ENCODE measurements around the gene NCOA3.

The NCOA3 gene

DNA sequence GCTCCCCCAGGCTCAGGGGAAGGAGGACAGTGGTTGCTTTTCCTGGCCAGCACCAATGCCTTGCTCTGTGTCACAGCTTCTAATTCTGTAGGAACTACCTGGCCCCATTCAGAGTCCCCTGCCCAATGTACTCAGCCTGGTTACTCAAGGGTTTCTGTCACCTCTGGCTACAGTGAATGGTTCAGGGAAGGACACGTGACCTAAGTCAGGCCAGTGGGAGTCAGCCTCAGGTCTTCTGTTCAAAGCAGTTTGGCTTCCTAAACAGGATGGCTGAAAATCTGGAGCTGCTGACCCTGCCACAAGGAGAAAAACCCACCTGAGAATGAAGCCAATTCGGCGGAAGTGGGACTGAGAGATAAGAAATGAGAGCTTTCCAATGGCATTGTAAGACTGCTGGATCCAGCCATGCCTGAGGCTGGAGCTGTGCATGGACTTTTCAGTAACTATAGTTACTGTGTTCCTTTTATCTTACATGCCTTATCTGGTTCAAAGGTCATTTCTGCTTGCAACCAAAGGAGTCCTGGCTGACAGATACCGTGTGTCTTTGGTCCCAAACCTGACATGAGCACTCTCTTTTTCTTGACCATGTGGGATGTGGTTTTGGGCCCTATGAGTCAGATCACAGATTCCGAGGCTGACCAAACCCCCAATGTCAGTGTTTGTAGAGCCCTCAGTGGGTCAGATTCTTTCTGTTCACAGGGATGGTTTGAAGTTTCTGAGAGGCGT, 179.3 kb downstream of the NCOA3 start:
- DNase-seq (ENCODE audit: low read depth), result no peak

DNA sequence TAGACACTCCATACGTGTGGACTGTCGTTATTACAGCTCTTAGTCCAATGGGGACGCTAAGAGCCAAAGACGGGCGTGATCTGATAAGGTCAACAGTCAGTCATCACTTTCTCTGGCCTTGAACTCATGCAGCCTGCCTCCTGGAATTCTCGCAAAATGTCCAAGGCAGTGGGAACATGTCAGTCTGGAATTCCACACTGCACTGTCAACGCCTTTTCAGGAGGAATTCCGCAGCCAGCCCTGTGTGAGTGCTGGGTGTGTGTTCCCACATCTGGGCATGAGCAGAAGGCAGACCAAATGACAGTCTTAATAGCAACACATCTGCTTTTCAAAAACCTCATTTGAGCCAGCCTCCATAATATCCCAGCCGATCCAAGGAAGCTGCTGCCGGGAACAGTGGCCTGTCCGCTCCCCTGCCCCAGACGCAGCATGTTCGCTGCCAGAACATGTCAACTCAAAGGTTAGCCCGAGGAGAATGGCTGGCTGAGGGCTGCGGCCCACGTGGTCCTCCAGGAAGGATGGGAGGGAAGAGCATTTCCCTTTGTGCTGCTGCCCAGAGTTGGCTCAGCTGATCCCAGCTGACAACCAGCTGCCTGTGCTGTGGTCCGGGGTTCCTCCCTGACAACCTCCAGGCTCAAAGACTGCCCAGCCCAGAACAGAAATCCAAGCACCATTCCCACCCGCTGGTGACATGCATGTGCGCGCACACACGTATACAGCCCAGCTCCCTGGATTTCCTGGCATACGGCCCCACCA, 180.5 kb downstream of the NCOA3 start:
- no peak for DNase-seq (ENCODE audit: low read depth)

DNA sequence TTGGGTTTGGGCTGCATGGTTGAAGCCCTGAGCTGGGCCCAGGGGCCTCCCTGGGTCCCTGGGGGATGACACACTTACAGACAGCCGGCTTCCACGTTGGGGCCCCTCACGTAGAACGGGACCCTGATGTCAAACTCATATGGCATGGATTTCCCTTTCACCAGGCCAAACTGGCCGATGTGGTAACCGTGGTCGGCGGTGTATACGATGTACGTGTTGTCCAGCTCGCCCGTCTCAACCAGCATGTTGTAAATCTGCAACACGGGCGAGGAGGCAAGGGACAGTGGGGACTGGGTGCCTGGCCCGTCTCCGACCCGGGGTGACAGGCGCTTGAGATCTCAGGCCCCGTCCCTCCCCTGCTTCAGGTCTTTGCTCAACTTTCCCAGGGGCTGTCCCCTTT, 181.2 kb downstream of the NCOA3 start:
- DNase-seq (ENCODE audit: low read depth), result no peak

DNA sequence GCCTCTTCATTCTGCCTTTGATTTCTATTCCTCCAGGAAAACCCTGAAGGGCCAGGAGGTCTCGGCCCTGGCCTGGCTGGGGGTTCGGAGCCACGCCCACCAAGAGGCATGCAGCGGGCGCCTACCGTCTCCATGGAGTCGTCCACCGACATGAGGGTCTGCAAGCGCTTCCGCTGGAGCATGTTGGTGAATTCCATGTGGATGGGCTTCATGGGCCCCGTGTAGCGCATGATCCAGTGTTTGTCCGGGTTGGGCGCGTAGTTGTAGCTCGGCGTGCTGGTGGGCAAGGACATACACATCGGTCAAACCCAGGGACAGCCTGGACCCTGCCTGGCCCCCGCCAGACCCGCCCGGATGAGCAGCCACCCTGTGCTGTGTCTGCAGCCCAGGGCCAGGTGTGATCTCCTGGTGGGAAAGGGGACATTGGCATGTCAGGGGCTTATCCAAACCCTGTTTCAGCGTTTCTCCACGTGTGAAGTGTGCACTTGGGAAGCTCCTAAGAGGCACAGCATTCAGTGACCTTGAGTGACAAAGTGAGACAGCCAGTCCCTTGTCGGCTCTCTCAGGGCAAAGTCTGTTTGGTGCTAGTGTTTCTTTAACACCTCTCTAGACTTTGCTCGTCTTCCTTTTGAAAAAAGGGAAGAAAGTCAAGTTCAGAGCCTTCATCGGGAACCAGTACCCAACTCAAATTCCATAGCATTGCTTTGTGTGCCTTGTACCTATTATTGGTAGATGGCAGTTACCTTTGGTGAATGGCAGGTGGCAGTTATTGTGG, 182.8 kb downstream of the NCOA3 start:
- DNase-seq (ENCODE audit: low read depth), result no peak

DNA sequence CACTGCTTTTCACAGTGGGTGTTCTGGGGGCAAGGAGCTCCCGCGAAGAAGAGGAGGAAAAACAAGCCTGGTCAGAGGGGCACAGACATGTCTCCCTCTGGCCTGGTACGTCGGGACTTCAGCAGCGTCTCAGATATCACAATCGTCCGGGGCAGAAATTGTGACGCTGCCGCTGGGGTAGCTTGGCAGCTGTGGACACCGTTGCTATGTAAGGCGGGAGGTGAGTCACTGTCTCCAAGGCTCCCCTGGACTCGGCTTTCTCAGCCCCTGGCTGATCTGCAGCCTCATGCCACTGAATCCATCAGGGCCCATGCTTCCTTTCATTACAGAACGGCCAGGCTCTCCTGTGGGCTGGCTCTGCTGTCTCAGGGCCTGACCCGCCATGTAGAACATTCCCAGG, 184.9 kb downstream of the NCOA3 start:
- no peak for DNase-seq (ENCODE audit: low read depth)

DNA sequence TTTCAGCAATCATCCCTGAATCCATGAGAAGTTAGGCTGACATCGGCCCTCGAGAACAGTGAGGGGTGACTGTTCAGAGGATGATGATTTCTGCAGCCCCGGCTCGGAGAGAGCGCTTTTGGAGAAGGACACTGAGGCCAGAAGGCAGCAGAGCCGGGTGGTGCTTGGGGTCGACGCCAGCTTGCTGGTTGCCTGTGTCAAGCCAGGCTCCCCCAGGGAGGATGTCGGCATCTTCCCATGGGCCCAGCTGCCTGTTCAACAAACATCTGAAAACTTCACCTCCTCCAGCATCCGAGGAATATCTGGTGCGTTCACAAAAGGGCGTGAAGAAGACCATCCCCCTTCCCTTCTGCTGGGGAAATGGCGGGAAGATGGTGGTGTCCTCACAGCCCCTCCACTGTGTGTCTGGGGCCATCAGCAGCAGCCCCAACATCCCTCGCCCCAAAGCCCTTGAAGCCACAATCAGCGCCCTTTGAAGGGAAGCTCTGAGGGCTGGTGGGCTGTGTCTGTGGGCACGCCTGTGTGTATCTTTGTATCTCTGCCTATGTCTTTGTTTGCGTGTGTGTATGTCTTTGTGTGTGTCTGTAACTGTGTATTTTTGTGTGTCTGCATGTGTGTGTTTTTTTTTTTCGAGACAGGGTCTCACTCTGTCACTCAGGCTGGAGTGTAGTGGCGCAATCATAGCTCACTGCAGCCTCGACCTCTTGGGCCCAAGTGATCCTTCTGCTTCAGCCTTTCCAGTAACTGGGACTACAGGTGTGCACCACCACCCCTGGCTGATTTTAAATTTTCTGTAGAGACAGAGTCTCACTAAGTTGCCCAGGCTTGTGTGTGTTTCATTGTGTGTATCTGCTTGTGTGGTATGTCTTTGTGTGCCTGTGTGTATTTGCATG, 185.7 kb downstream of the NCOA3 start:
- no peak for DNase-seq (ENCODE audit: low read depth)

DNA sequence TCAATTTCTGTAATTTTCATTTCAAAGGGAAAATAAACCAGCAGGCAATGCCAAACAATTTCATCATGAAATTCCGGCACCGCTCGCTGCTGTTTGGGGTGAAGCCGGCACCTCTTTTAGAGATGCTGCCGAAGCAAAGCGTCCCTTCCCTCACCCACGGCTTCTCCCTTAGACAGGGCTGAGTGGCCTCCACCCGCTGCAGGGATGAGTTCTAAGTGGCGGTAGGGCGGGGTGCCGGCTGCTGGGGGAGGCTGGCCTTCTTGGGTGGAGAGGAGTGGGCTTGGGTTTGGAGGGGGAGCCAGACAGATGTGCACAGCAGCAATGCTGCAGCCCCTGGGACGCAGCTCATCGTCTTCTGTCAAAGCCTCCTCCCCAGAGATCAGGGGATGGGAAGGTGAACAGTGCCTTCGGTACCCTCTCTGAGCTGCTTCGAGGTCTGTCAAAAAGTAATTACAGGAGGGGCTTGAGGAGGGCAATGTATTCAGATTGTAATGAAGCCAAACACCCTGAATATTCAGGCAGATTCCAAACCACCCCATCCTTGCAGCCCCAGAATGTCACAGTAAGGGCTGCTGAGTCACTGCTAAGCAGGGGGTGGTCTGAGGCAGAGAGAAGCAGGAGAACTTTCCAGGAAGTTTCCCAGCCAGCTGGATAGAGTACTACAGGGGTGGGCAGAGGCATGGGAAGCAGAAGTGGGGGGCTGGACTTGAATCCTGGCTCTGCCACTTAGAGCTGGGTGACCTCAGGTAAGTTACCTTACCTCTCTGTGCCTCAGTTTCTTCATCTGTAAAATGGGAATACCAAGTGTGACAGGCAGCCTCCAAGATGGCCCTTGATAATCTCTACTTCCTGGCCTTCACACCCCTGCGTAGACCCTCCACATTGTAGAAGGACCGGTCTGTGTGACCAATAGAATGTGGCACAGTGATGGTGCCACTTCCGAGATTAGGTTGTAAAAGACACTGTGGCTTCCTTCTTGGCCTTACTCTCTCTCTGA, 187.0 kb downstream of the NCOA3 start:
- DNase-seq (ENCODE audit: low read depth), result no peak

DNA sequence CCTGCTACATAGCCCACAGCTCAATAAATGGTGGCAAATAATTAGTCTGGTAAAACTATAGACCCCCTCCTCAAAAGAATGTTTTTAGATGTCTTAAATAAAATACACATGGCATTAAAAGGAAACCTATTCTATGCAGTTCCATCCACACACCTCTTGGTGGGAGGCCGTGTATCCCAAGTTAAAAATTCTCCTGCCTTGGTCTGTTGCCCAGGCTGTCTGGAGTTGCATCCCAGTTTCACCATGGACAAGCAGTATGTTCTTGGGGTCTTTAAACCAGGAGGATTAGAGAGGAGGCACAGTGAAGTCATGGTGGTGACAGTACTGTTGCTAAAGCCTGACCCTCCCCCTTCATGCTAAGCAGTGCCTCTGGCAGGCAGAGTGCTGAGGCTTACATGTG, 188.0 kb downstream of the NCOA3 start:
- DNase-seq (ENCODE audit: low read depth), result no peak

DNA sequence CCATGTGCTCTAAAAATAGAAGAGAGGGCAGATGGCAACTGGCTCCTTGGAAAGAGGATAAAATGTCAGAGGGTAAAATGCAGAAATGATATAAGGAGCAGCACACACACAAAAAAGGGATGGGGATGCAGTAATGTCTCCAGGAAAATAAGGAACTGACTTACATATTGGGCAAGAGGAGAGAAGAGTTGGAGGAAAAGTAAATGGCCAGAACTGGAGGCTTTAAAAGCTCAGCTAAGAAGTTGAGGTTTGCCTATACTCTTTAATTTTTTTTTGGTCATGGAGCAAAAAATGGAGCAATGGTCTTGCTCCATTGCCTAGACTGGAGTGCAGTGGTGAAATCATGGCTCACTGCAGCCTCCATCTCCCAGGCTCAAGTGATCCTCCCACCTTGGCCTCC, 189.9 kb downstream of the NCOA3 start:
- DNase-seq (ENCODE audit: low read depth), result no peak

DNA sequence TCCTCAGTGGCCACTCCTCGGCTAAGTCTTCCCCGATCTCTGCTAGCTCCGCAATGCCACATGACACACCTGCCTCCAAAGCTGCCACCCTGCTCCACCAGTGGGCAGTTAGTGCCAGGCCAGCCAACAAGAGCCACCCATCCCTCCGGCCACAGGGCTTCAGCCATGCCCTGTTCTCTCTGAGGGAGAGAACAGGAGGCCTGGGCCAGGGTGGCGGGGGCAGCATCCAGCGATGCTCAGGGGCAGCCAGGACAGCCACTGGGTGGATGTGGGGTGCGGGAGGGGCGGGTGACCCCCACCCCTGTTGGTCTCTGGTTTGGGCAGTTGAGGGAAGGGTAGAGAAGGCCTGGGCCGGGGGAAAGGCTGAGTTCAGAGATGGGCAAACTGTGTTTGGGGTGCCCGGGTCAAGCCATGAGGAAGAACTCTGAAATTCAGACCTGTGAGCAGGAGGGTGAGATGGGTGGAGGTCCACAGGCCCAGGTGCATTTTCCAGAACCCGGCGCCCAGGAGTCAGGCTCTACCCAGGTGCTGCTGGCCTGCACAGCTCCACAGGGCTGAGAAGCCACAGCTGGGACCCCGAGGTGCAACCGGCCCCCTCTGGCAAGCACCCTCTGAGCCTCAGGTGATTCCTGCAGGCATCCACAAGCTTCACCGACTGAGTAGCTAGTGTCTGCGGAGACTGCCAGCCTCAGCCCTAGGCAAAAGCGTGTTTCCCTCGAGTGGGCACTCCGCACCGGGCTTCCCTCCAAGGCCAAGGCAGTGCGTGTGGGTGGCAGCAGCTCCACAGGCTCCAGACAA, 192.5 kb downstream of the NCOA3 start:
- no peak for DNase-seq (ENCODE audit: low read depth)

DNA sequence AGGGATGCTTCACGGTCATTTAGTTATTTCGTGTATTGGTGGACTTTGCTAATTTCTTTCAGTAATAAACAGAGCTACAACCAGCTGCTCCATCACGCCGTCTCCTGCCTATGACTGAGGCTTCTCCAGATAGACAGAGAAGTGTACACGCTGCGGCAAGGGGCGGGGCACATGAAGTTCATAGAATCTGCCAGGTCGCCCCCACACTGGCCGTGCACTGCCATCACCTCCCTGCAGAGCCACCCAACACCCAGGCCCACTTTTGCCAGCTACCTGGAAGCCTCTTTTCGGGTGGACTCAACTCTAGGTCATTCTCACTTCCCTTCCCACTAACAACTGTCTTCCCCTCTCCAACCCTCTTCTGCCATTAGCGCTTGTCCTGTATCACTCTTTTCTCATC, 195.2 kb downstream of the NCOA3 start:
- DNase-seq (ENCODE audit: low read depth), result no peak

DNA sequence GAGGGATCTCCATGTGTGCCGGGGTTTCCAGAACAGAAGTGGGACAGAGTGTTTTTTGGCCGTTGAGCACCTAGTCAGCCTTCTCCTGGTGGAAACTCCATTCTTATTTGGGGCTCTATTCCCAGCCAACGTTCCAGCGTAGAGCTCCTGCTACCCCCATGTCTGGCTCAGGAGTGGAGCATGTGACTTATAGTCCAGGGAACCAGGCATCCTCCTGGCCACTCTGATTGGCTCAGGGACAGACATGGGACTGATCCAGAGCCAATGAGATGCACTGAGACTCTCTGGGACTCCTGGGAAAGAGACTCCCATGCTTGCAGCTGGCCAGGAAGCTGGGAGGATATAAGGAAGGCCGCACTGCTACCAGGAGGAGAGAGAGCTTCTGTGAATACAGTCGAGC, 196.5 kb downstream of the NCOA3 start:
- no peak for DNase-seq (ENCODE audit: low read depth)

DNA sequence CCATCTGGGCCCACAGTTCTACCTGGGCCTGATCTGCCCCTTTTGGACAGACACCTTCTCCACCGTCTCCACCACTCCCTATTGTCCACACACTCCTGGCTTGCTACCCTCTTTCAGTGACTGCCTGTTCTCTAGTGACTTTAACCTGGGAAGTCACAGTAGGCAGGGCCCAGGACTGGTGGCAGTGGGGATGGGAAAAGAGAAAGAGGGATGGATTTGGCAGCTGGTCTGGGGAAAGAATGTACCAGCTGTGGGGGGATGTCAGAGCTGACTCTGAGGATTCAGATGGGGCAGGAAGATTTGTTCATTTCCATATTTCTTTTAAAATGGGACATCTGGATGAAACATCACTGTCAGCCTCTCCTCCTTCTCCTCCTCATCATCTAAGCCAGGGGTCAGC, 198.1 kb downstream of the NCOA3 start:
- no peak for DNase-seq (ENCODE audit: low read depth)

DNA sequence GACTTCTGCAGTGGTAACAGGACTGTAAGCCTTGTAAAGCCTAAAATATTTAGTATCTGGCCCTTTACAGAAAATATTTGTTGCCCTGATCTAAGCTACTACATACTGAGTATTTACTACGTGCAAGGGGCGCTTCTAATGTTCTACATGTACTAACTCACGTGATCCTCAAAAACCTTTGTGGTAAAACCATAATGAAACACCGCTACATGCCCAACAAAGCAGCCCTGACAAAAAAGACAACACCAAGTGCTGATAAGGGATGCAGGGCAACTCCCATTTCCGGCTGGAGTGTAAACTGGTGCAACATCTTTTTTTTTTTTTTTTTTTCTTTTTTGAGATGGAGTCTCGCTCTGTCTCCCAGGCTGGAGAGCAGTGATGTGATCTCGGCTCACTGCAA, 198.6 kb downstream of the NCOA3 start:
- DNase-seq (ENCODE audit: low read depth), result no peak

DNA sequence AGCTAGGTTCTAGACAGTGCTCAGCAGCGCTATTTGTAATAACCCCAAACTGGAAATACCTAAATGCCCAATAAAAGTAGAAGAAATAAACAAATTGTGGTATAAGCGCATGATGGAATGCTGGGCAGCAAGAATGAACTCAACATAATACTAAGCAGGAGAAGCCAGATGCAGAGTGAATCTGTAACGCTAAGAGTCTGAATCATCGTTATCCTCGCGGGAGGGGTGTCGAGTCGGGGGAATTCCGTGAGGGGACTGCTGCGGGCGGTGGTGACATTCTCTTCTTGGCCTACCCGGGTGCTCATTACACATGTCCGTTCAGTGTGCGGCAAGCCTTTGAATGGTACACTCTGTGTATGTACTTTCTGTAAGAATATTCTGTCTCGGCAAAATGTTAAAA, 199.9 kb downstream of the NCOA3 start:
- DNase-seq (ENCODE audit: low read depth), result no peak

DNA sequence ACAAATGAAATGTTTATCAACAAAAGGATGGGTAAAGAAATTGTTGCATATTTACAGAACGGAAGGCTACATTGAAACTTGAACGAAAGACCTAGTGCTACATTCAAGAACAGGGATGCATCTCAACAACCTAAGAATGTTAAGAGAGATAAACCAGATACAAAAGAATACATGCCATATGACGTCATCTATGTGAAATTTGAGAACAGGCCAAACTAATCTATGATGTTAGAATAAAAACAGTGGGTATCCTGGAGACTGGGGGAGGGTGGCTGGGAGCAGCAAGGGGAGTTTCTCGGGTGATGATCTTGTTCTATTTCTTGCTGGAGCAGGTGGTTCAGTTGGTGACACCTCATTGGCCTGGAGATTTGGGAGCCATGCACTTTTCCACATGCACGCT, 202.1 kb downstream of the NCOA3 start:
- no peak for DNase-seq (ENCODE audit: low read depth)

DNA sequence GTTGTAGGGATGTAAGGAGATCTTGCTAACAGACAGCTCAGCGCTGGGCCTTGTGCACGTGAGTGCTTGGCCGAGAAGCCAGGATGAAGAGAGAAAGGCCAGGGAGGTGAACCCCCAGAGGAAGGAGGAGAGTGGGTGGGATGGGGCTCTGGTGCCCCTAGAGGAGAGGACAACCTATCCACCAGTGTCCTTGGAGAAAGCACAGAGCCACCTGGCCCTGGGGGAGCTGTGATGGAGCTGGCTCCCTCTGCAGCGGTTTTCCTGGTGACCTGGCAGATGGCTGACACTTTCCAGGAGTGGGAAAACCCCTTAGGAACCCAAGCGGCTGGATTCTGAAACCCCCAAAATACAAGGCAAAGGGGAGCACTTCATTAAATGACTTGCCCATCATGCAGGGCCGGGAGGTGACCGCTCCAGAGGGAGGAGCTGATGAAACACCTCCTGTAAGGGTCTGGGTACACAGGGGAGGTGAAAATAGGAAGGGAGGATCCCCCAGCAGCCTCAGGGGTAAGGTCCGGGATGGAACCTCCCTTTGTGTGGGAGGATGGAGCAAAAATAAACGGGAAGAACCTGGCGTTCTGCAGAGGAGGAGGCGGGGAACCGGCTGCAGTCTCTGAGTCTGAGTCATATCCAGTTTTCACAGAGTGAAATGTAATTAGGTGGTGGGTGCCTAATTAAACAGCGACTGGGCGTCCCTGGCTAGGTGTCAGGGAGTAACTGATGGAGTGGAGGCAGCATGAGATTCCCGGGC, 203.2 kb downstream of the NCOA3 start:
- no peak for DNase-seq (ENCODE audit: low read depth)

DNA sequence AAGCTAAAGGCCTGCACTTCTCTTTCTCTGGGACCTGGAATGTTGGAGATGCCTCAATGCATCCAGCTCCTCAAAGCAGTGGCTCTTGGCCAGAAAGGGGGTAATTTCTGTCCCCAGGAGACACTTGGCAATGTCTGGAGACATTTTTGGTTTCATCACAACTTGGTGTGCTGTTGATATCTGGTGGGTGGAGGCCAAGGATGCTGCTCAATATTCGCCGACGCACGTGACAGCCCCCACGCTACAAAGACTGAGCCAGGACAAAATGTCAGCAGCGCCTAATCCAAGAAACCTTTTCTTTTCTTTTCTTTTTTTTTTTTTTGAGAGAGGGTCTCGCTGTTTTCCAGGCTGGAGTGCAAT, 203.8 kb downstream of the NCOA3 start:
- DNase-seq (ENCODE audit: low read depth), result no peak

DNA sequence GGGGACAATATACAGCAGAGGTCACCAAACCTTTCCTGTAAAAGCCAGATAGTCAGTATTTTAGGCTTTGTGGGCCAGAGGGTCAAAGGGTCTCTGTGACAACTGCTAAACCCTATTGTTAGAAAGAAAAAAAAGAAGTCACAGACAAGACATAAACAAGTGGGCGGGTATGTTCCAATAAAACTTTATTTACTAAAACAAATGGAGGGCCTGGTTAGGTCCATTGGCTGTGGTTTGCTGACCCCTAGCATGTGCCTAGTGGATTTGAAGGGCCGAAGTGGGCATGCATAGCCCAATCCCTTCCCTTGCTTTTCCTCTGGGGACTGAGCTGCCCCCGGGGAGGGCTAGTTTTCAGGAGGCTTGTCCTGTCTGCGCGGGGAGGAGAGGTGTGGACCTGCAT, 204.7 kb downstream of the NCOA3 start:
- no peak for DNase-seq (ENCODE audit: low read depth)

Data from activated T-cell treated with anti-CD3 and anti-CD28 coated beads for 48 hours (primary cell).